SK-N-SH (cell line): Measurements from ENCODE around the gene CBLB.
A peak's percentile ranks its signal among the peaks of the same experiment; 100 is the strongest.

Experiments used
- CTCF ChIP-seq: fragments of 200-600 bp; sonication (generic); IDR thresholded peaks from 2 replicates; pipeline ENCODE4 v1.6.1; 2017; ENCODE audit warnings: antibody characterized with exemption, mild to moderate bottlenecking, moderate library complexity
- EP300 ChIP-seq, 2 experiments: IDR thresholded peaks; 2 replicates each; pipeline versions ENCODE4 v1.4.0 to v1.6.1; 2012; ENCODE audit warnings: borderline replicate concordance in 1 of 2, low read depth in 1 of 2, low read length in 1 of 2
- EZH2phosphoT487 ChIP-seq: fragments of 200-600 bp; sonication (generic); IDR thresholded peaks from 2 replicates; pipeline ENCODE4 v1.6.1; 2017; ENCODE audit warnings: low read depth, mixed run types, mild to moderate bottlenecking, antibody characterized with exemption, moderate library complexity, borderline replicate concordance
- JUND ChIP-seq: IDR thresholded peaks from 2 replicates; pipeline ENCODE4 v1.4.0; 2012
- MXI1 ChIP-seq: IDR thresholded peaks from 2 replicates; pipeline ENCODE4 v1.6.1; 2012; ENCODE audit warnings: mild to moderate bottlenecking, low read depth, low read length, improper control_type of control experiment
- NFIC ChIP-seq: IDR thresholded peaks from 2 replicates; pipeline ENCODE4 v1.4.0; 2012; ENCODE audit warnings: borderline replicate concordance
- NRF1 ChIP-seq: IDR thresholded peaks from 2 replicates; pipeline ENCODE4 v1.6.1; 2012; ENCODE audit warnings: low read depth, mild to moderate bottlenecking, low read length
- POLR2AphosphoS5 ChIP-seq: IDR thresholded peaks from 2 replicates; pipeline ENCODE4 v1.6.1; 2012; ENCODE audit warnings: low read depth, low read length
- REST ChIP-seq: IDR thresholded peaks from 2 replicates; pipeline ENCODE4 v1.6.1; 2012; ENCODE audit warnings: mild to moderate bottlenecking, low read depth, low read length, moderate library complexity
- RFX5 ChIP-seq: IDR thresholded peaks from 2 replicates; pipeline ENCODE4 v1.6.1; 2012; ENCODE audit warnings: mild to moderate bottlenecking, improper control_type of control experiment, low read length
- YY1 ChIP-seq: IDR thresholded peaks from 2 replicates; pipeline ENCODE4 v1.4.0; 2012; ENCODE audit warnings: low read depth, mild to moderate bottlenecking
- ZBTB33 ChIP-seq: IDR thresholded peaks from 2 replicates; pipeline ENCODE4 v1.4.0; 2012; ENCODE audit warnings: low read depth, borderline replicate concordance

GRCh38 chr3:105747060-105747541 lies 121.7 kb downstream of the CBLB start:
- TF ChIP-seq CTCF (no peak), RFX5 (no peak), EP300 (IDR thresholded peaks at IDR 0.05; ENCODE audit: borderline replicate concordance in 1 of 2, low read depth in 1 of 2, low read length in 1 of 2) (no peak), POLR2AphosphoS5 (no peak), ZBTB33 (no peak), REST (no peak), MXI1 (no peak), YY1 (no peak), EZH2phosphoT487 (no peak), NFIC (peak; percentile 34; the same call in 1 of the 2 replicates), NRF1 (no peak), JUND (peak; percentile 66)
